ENCODE results near the gene PHYH. TPM values are rescaled to one million over a fixed set of nuclear protein-coding genes. Genes with fewer than 3 reads are reported as not detected.

PHYH gene
- total and polyA plus RNA-seq, 5 donors from 2014 or later: 10.2 to 13.7 (median 12.0) TPM

DNA sequence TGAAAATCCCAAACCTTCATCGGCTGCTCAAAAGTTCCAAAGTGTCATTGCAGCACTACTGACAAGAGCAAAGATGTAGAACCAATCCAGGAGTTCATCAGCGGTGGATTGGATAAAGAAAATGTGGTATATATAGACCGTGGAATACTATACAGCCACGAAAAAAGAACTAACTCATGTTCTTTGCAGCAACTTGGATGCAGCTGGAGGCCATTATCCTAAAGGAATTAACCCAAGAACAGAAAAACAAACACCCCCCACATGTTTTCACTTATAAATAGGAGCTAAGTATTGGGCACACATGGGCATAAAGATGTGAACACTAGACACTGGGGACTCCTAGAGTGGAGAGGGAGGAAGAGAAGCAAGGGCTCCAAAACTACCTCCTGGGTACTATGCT is 31.6 kb downstream of the PHYH start:
- DNase-seq (no peak), ATAC-seq (ENCODE audit: low read depth in 2 of 2) (no peak)
- H3K36me3 ChIP-seq (ENCODE audit: control insufficient read depth, insufficient read depth, low read length): no peaks in the 10 kb centered on the region
- no peak overlapping the region for H3K27ac Mint-ChIP-seq
- H3K27me3 Mint-ChIP-seq: peaks cover 25% of the 10 kb centered on the region
- no peaks in the 10 kb centered on the region for H3K36me3 Mint-ChIP-seq
- no peaks in the 10 kb centered on the region for H3K9me3 ChIP-seq (ENCODE audit: control insufficient read depth in 2 of 2, low read length in 2 of 2)
- H3K4me3 ChIP-seq (ENCODE audit: low read depth, low read length): no peak overlapping the region
- H3K4me3 Mint-ChIP-seq: no peak overlapping the region
- H3K4me1 Mint-ChIP-seq: peaks cover 0 to 8% (median 5%) of the 10 kb centered on the region in 4 donors
- H3K27ac ChIP-seq (ENCODE audit: insufficient read depth, low read length, poor library complexity, severe bottlenecking): no peak overlapping the region
- no peaks in the 10 kb centered on the region for H3K27me3 ChIP-seq (ENCODE audit: control insufficient read depth, insufficient read depth, low read length)
- H3K4me1 ChIP-seq (ENCODE audit: control insufficient read depth, insufficient read depth, low read length, poor library complexity, severe bottlenecking): no peaks in the 10 kb centered on the region
- no peaks in the 10 kb centered on the region for H3K9me3 Mint-ChIP-seq

DNA sequence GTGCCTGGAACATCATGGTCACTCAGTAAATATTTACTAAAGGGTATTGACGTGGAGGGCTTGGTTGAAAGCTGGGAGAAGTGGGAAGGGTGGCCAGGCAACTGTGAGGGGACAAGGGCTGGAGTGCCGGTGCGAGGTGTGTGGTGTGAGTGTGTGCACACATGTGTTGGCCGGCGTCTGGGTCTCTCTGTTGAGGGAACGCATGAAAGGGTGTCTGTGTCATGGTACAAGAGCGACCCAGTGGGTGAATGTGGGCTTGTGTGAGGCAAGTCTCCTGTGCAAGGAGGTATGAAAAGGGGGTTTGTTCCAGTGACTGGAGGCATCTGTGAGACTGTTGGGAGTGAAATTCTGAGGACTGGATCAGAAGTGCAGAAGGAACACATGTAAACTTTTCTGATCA is 36.3 kb downstream of the PHYH start:
- Histone ChIP-seq H3K27me3 (ENCODE audit: control insufficient read depth, insufficient read depth, low read length) (no peaks in the 10 kb centered on the region), H3K4me3 (ENCODE audit: low read depth, low read length) (no peak overlapping the region), H3K27ac (ENCODE audit: insufficient read depth, low read length, poor library complexity, severe bottlenecking) (no peak overlapping the region), H3K4me1 (ENCODE audit: control insufficient read depth, insufficient read depth, low read length, poor library complexity, severe bottlenecking) (no peaks in the 10 kb centered on the region), H3K36me3 (ENCODE audit: control insufficient read depth, insufficient read depth, low read length) (no peaks in the 10 kb centered on the region), H3K9me3 (ENCODE audit: control insufficient read depth in 2 of 2, low read length in 2 of 2) (no peaks in the 10 kb centered on the region)
- ATAC-seq (ENCODE audit: low read depth in 2 of 2): no peak
- Mint-ChIP-seq H3K36me3 (peaks cover 3% of the 10 kb centered on the region), H3K4me3 (no peak overlapping the region), H3K9me3 (peaks cover 0 to 7% (median 0%) of the 10 kb centered on the region in 7 donors), H3K4me1 (no peaks in the 10 kb centered on the region), H3K27ac (no peak overlapping the region), H3K27me3 (peaks cover 26% of the 10 kb centered on the region)
- no peak for DNase-seq

DNA sequence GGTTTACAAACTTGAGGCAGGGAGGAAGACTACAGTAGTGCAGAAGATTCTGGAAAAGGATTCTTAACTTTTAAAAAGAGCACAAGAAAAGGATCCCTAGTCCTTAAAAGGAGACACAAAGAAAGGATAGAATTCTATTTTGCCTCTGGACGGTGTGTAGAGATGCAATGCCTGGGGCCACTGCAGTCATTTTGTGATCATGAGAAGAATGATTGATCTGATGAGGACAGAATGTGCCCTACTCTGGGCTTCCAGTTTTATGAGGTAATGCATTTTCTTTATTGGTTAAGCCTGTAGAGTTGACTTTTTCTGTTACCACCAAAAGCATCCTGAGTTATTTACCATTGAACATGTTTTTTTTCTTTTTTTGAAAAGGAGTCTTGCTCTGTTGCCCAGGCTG is 37.4 kb downstream of the PHYH start:
- Histone ChIP-seq H3K4me1 (ENCODE audit: control insufficient read depth, insufficient read depth, low read length, poor library complexity, severe bottlenecking) (no peaks in the 10 kb centered on the region), H3K9me3 (ENCODE audit: control insufficient read depth in 2 of 2, low read length in 2 of 2) (no peaks in the 10 kb centered on the region), H3K27ac (ENCODE audit: insufficient read depth, low read length, poor library complexity, severe bottlenecking) (no peak overlapping the region), H3K36me3 (ENCODE audit: control insufficient read depth, insufficient read depth, low read length) (no peaks in the 10 kb centered on the region), H3K4me3 (ENCODE audit: low read depth, low read length) (no peak overlapping the region), H3K27me3 (ENCODE audit: control insufficient read depth, insufficient read depth, low read length) (no peaks in the 10 kb centered on the region)
- no peak overlapping the region for H3K27ac Mint-ChIP-seq
- no peaks in the 10 kb centered on the region for H3K4me1 Mint-ChIP-seq
- peaks cover 0 to 7% (median 0%) of the 10 kb centered on the region in 7 donors for H3K9me3 Mint-ChIP-seq
- ATAC-seq (ENCODE audit: low read depth in 2 of 2): no peak
- H3K27me3 Mint-ChIP-seq: peaks cover 35% of the 10 kb centered on the region
- H3K4me3 Mint-ChIP-seq: no peak overlapping the region
- DNase-seq: no peak
- peaks cover 3% of the 10 kb centered on the region for H3K36me3 Mint-ChIP-seq

DNA sequence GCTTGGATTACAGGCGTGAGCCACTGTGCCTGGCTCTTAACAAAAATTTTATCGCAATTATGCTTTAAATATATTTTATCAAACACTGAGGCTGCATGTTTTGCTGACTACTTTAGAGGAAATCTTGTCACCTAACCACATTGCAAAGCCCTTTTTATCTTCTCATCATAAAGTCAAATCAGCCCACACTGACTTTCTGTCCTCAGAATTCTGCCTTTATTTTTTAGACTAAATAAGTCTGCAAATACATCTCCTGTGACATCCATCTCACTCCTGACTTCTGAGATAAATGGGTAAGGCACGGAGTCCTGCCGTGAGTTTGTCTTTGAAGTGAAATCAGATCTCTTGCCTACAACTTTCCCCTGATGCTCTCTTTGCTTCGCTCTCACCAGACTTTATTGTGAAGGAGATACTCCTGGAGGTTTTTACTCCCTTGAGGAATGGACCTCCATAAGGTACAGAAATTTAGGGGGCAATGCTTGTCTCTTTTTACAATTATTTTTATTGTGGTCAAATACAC is 42.2 kb downstream of the PHYH start:
- no peak for ATAC-seq (ENCODE audit: low read depth in 2 of 2)
- no peaks in the 10 kb centered on the region for H3K9me3 ChIP-seq (ENCODE audit: control insufficient read depth in 2 of 2, low read length in 2 of 2)
- Mint-ChIP-seq H3K27ac (no peak overlapping the region), H3K4me1 (no peaks in the 10 kb centered on the region), H3K9me3 (peaks cover 0 to 5% (median 0%) of the 10 kb centered on the region in 7 donors), H3K27me3 (peaks cover 22% of the 10 kb centered on the region), H3K4me3 (no peak overlapping the region), H3K36me3 (peaks cover 3% of the 10 kb centered on the region)
- peaks cover 2% of the 10 kb centered on the region for H3K27me3 ChIP-seq (ENCODE audit: control insufficient read depth, insufficient read depth, low read length)
- peak in 1 of 3 donors; percentile 7 for DNase-seq
- H3K4me3 ChIP-seq (ENCODE audit: low read depth, low read length): no peak overlapping the region
- H3K36me3 ChIP-seq (ENCODE audit: control insufficient read depth, insufficient read depth, low read length): no peaks in the 10 kb centered on the region
- no peak overlapping the region for H3K27ac ChIP-seq (ENCODE audit: insufficient read depth, low read length, poor library complexity, severe bottlenecking)
- no peaks in the 10 kb centered on the region for H3K4me1 ChIP-seq (ENCODE audit: control insufficient read depth, insufficient read depth, low read length, poor library complexity, severe bottlenecking)

DNA sequence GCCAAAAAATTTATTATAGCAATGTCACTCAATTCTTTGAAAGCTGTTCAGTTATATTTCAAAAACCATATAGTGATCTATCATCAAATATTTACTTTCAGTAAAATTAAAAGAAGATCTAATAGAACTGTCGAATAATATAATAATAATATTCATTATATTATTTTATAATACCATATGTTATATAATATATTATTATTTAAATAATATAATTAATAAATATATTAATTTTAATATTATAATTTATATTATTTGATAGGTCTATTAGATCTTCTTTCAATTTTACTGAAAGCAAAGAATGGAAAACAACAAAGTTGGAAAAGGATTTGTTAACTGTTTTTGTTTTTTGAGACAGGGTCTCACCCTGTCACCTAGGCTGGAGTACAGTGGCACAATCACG is 43.2 kb downstream of the PHYH start:
- DNase-seq: no peak
- Mint-ChIP-seq H3K4me3 (no peak overlapping the region), H3K9me3 (peaks cover 0 to 3% (median 0%) of the 10 kb centered on the region in 7 donors), H3K36me3 (no peaks in the 10 kb centered on the region), H3K27me3 (peaks cover 22% of the 10 kb centered on the region), H3K27ac (no peak overlapping the region), H3K4me1 (no peaks in the 10 kb centered on the region)
- Histone ChIP-seq H3K36me3 (ENCODE audit: control insufficient read depth, insufficient read depth, low read length) (no peaks in the 10 kb centered on the region), H3K4me3 (ENCODE audit: low read depth, low read length) (no peak overlapping the region), H3K27me3 (ENCODE audit: control insufficient read depth, insufficient read depth, low read length) (peaks cover 2% of the 10 kb centered on the region), H3K27ac (ENCODE audit: insufficient read depth, low read length, poor library complexity, severe bottlenecking) (no peak overlapping the region), H3K9me3 (ENCODE audit: control insufficient read depth in 2 of 2, low read length in 2 of 2) (no peaks in the 10 kb centered on the region), H3K4me1 (ENCODE audit: control insufficient read depth, insufficient read depth, low read length, poor library complexity, severe bottlenecking) (no peaks in the 10 kb centered on the region)
- no peak for ATAC-seq (ENCODE audit: low read depth in 2 of 2)

DNA sequence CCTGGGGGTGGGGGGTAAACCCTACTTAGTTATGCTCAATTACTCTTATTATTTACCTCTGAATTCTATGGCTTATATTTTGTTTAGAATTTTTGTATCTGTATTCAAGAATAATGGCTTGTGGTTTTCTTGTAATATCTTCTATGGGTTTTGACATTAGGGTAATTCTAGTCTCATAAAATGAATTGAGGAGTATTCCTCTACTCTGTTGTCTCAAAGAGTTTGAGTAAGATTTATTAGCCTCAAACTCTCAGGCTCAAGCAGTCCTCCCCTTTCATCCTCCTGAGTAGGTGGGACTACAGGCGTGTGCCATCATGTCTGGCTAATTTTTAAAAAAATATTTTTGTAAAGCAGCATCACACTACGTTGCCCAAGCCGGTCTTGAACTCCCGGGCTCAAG is 46.1 kb downstream of the PHYH start:
- no peaks in the 10 kb centered on the region for H3K4me1 Mint-ChIP-seq
- H3K9me3 Mint-ChIP-seq: peaks cover 0 to 3% (median 0%) of the 10 kb centered on the region in 7 donors

DNA sequence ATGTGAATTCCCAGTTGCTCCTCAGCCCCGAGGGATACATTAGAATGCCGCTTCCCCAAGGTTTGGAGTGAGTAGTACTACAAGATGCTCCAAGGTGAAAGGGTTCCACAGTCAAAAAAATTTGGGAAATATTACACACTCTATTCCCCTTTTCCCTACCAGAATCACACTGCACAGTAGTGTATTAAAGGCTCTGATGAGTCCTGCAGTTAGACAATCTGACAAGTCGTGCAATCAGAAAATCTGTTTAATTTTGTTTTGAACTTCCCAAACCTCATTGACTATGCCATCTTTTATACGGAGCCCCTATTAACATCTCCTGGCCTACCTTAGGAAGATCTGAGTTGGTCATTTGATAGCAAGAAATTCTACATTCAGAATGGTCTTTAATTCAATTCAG is 52.1 kb downstream of the PHYH start:
- no peaks in the 10 kb centered on the region for H3K9me3 ChIP-seq (ENCODE audit: control insufficient read depth in 2 of 2, low read length in 2 of 2)
- H3K4me1 ChIP-seq (ENCODE audit: control insufficient read depth, insufficient read depth, low read length, poor library complexity, severe bottlenecking): no peaks in the 10 kb centered on the region
- DNase-seq (no peak), ATAC-seq (ENCODE audit: low read depth in 2 of 2) (no peak)
- H3K27me3 ChIP-seq (ENCODE audit: control insufficient read depth, insufficient read depth, low read length): no peaks in the 10 kb centered on the region
- no peaks in the 10 kb centered on the region for H3K36me3 ChIP-seq (ENCODE audit: control insufficient read depth, insufficient read depth, low read length)
- H3K4me1 Mint-ChIP-seq: no peaks in the 10 kb centered on the region
- H3K27ac ChIP-seq (ENCODE audit: insufficient read depth, low read length, poor library complexity, severe bottlenecking): no peak overlapping the region
- H3K36me3 Mint-ChIP-seq: no peaks in the 10 kb centered on the region
- H3K4me3 Mint-ChIP-seq: no peak overlapping the region
- H3K27me3 Mint-ChIP-seq: peaks cover 13% of the 10 kb centered on the region
- no peak overlapping the region for H3K27ac Mint-ChIP-seq
- no peak overlapping the region for H3K4me3 ChIP-seq (ENCODE audit: low read depth, low read length)
- peaks cover 0 to 2% (median 0%) of the 10 kb centered on the region in 7 donors for H3K9me3 Mint-ChIP-seq

More for the DNA sequence above, 46.1 kb downstream of the PHYH start:
- H3K27me3 ChIP-seq (ENCODE audit: control insufficient read depth, insufficient read depth, low read length): peaks cover 2% of the 10 kb centered on the region
- H3K27ac ChIP-seq (ENCODE audit: insufficient read depth, low read length, poor library complexity, severe bottlenecking): no peak overlapping the region
- H3K4me3 Mint-ChIP-seq: no peak overlapping the region
- no peak overlapping the region for H3K4me3 ChIP-seq (ENCODE audit: low read depth, low read length)
- H3K4me1 ChIP-seq (ENCODE audit: control insufficient read depth, insufficient read depth, low read length, poor library complexity, severe bottlenecking): no peaks in the 10 kb centered on the region
- H3K27ac Mint-ChIP-seq: no peak overlapping the region
- H3K36me3 ChIP-seq (ENCODE audit: control insufficient read depth, insufficient read depth, low read length): no peaks in the 10 kb centered on the region
- H3K36me3 Mint-ChIP-seq: no peaks in the 10 kb centered on the region
- ATAC-seq (ENCODE audit: low read depth in 2 of 2) (no peak), DNase-seq (no peak)
- H3K27me3 Mint-ChIP-seq: peaks cover 31% of the 10 kb centered on the region
- H3K9me3 ChIP-seq (ENCODE audit: control insufficient read depth in 2 of 2, low read length in 2 of 2): no peaks in the 10 kb centered on the region

DNA sequence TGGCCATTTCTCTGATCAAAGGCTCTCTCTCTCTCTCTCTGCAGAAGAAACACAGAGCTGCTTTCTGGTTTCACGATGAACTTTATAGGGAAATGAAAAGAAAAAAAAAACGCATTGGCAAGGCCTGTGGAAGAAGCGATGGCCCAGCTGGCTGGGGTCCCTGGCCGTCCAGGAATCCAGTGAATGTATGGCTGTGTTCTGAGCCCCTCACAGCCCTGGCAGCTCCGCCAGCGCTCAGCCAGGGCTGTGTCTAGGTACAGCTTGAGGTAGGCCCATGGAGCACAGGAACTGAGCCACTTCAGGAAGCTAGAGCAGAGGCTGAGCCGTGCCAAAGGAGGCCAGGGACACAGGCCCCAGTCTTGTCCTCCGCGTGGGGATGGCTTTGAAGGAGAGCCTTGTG is 52.6 kb downstream of the PHYH start:
- peak overlapping the region in 1 of 3 donors; percentile 18 for H3K27ac Mint-ChIP-seq
- no peaks in the 10 kb centered on the region for H3K4me1 ChIP-seq (ENCODE audit: control insufficient read depth, insufficient read depth, low read length, poor library complexity, severe bottlenecking)
- no peaks in the 10 kb centered on the region for H3K36me3 ChIP-seq (ENCODE audit: control insufficient read depth, insufficient read depth, low read length)
- H3K9me3 Mint-ChIP-seq: peaks cover 0 to 2% (median 0%) of the 10 kb centered on the region in 7 donors
- no peak overlapping the region for H3K4me3 ChIP-seq (ENCODE audit: low read depth, low read length)
- ATAC-seq (ENCODE audit: low read depth in 2 of 2): no peak
- H3K9me3 ChIP-seq (ENCODE audit: control insufficient read depth in 2 of 2, low read length in 2 of 2): no peaks in the 10 kb centered on the region
- no peaks in the 10 kb centered on the region for H3K4me1 Mint-ChIP-seq
- H3K27ac ChIP-seq (ENCODE audit: insufficient read depth, low read length, poor library complexity, severe bottlenecking): no peak overlapping the region
- no peaks in the 10 kb centered on the region for H3K27me3 ChIP-seq (ENCODE audit: control insufficient read depth, insufficient read depth, low read length)
- no peaks in the 10 kb centered on the region for H3K36me3 Mint-ChIP-seq
- H3K4me3 Mint-ChIP-seq: no peak overlapping the region
- DNase-seq: no peak
- peaks cover 13% of the 10 kb centered on the region for H3K27me3 Mint-ChIP-seq

Data from CD4-positive, CD25-positive, alpha-beta regulatory T cell (primary cell).